Measurements from ENCODE around the gene ARID1B.

The ARID1B gene

DNA sequence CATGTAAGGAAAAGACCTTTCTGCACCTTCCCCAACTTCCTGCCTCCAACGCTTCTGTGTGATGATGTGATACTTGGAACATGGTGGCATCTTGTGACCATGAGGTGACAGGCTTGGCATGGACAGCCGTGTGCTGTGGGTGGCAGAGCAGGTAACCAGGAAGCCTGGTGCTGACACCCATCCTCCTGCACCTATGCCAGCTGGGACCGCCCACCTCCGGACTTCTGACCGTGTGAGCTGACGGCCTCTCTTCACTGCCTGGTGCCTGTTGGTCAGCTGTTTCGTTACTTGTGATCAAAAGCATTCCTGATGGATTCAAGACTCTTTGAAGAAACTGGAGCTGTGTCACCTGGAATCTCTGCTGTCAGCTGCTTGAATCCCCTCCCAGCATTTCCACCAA is 475.8 kb downstream of the ARID1B start:
- no peak overlapping the region for H3K4me2 ChIP-seq (ENCODE audit: low read length)
- peaks cover 6% of the 10 kb centered on the region for H3K27me3 ChIP-seq (ENCODE audit: insufficient read depth, low read length)
- H4K20me1 ChIP-seq (ENCODE audit: insufficient read depth, low read length) = no peaks in the 10 kb centered on the region
- no peak overlapping the region for H3K27ac ChIP-seq (ENCODE audit: low read depth, low read length, poor library complexity, severe bottlenecking)
- peaks cover 6% of the 10 kb centered on the region; the same call in 1 of the 2 replicates for H3K9me3 ChIP-seq (ENCODE audit: low read length)
- H3K4me3 ChIP-seq (ENCODE audit: low read depth, low read length, poor library complexity, severe bottlenecking) = no peak overlapping the region
- H3K9ac ChIP-seq (ENCODE audit: low read length) = no peak overlapping the region
- TF ChIP-seq CTCF (IDR thresholded peaks at IDR 0.05; ENCODE audit: low read length) = no peak
- TF ChIP-seq EZH2 (IDR thresholded peaks at IDR 0.05; ENCODE audit: borderline replicate concordance, low read length) = no peak
- no peaks in the 10 kb centered on the region for H3K9me2 ChIP-seq (ENCODE audit: low read depth, low read length)
- no peaks in the 10 kb centered on the region for H3K36me3 ChIP-seq (ENCODE audit: insufficient read depth, low read length)
- no peaks in the 10 kb centered on the region for H3K4me1 ChIP-seq (ENCODE audit: insufficient read depth, low read length, severe bottlenecking)
- no peaks in the 10 kb centered on the region for H3K79me2 ChIP-seq (ENCODE audit: insufficient read depth, low read length)
- H3F3A ChIP-seq (ENCODE audit: insufficient read depth, low read length) = no peaks in the 10 kb centered on the region
- no peak overlapping the region for H2AFZ ChIP-seq (ENCODE audit: low read length)

GRCh38 chr6:157253699-157254098 is 476.5 kb downstream of the ARID1B start:
- TF ChIP-seq EZH2 (IDR thresholded peaks at IDR 0.05; ENCODE audit: borderline replicate concordance, low read length) (no peak), CTCF (IDR thresholded peaks at IDR 0.05; ENCODE audit: low read length) (no peak)
- Histone ChIP-seq H3K4me1 (ENCODE audit: insufficient read depth, low read length, severe bottlenecking) (no peaks in the 10 kb centered on the region), H3K9me2 (ENCODE audit: low read depth, low read length) (no peaks in the 10 kb centered on the region)

DNA sequence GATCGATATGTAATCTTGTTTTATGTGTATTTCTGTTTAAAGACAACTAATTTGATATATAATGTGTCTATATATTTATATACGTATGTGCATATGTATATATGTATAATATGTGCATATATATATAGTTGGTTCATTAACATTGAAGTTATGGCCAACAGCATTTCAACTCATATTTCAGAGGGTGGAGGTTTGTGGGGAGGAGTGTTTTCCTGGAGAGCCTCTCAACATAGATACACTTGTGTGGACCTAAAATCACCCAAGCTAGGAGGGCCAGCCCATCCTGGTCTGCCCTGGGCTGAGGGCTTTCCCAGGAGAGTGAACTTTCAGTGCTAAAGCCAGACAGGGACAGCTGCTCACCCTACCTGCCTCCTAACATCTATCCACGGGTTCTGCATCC is 477.4 kb downstream of the ARID1B start:
- H3K4me2 ChIP-seq (ENCODE audit: low read length) = no peak overlapping the region
- no peak overlapping the region for H3K4me3 ChIP-seq (ENCODE audit: low read depth, low read length, poor library complexity, severe bottlenecking)
- no peak overlapping the region for H3K27ac ChIP-seq (ENCODE audit: low read depth, low read length, poor library complexity, severe bottlenecking)
- no peak overlapping the region for H2AFZ ChIP-seq (ENCODE audit: low read length)
- no peak for TF ChIP-seq CTCF (IDR thresholded peaks at IDR 0.05; ENCODE audit: low read length)
- TF ChIP-seq EZH2 (IDR thresholded peaks at IDR 0.05; ENCODE audit: borderline replicate concordance, low read length) = no peak
- no peaks in the 10 kb centered on the region for H3K79me2 ChIP-seq (ENCODE audit: insufficient read depth, low read length)
- H4K20me1 ChIP-seq (ENCODE audit: insufficient read depth, low read length) = no peaks in the 10 kb centered on the region
- H3K9me3 ChIP-seq (ENCODE audit: low read length) = no peaks in the 10 kb centered on the region
- H3F3A ChIP-seq (ENCODE audit: insufficient read depth, low read length) = no peaks in the 10 kb centered on the region
- no peaks in the 10 kb centered on the region for H3K36me3 ChIP-seq (ENCODE audit: insufficient read depth, low read length)
- H3K9ac ChIP-seq (ENCODE audit: low read length) = no peak overlapping the region
- H3K27me3 ChIP-seq (ENCODE audit: insufficient read depth, low read length) = peaks cover 6% of the 10 kb centered on the region
- H3K9me2 ChIP-seq (ENCODE audit: low read depth, low read length) = no peaks in the 10 kb centered on the region
- H3K4me1 ChIP-seq (ENCODE audit: insufficient read depth, low read length, severe bottlenecking) = no peaks in the 10 kb centered on the region

More at GRCh38 chr6:157253699-157254098, 476.5 kb downstream of the ARID1B start:
- H3K36me3 ChIP-seq (ENCODE audit: insufficient read depth, low read length) = no peaks in the 10 kb centered on the region
- no peaks in the 10 kb centered on the region for H3K9me3 ChIP-seq (ENCODE audit: low read length)
- peaks cover 6% of the 10 kb centered on the region for H3K27me3 ChIP-seq (ENCODE audit: insufficient read depth, low read length)
- no peak overlapping the region for H2AFZ ChIP-seq (ENCODE audit: low read length)
- H3K4me3 ChIP-seq (ENCODE audit: low read depth, low read length, poor library complexity, severe bottlenecking) = no peak overlapping the region
- no peaks in the 10 kb centered on the region for H3K79me2 ChIP-seq (ENCODE audit: insufficient read depth, low read length)
- H3K27ac ChIP-seq (ENCODE audit: low read depth, low read length, poor library complexity, severe bottlenecking) = no peak overlapping the region
- H3F3A ChIP-seq (ENCODE audit: insufficient read depth, low read length) = no peaks in the 10 kb centered on the region
- no peak overlapping the region for H3K4me2 ChIP-seq (ENCODE audit: low read length)
- H3K9ac ChIP-seq (ENCODE audit: low read length) = no peak overlapping the region
- no peaks in the 10 kb centered on the region for H4K20me1 ChIP-seq (ENCODE audit: insufficient read depth, low read length)

All from OCI-LY1 (cell line).